K562 (cell line): Measurements from ENCODE around the gene WDR54. TPM values are rescaled to one million over a fixed set of nuclear protein-coding genes. Genes with fewer than 3 reads are reported as not detected.
A peak's percentile ranks its signal among the peaks of the same experiment; 100 is the strongest.

ENCODE experiments used
- CCAR2 ChIP-seq: fragments of 200-400 bp; formaldehyde crosslinking; IDR thresholded peaks from 2 replicates; pipeline ENCODE4 v1.6.1; 2017; ENCODE audit warnings: mild to moderate bottlenecking, low read depth, low read length
- CEBPB ChIP-seq: fragments of 450-650 bp; IDR thresholded peaks from 2 replicates; pipeline ENCODE4 v1.6.1; 2016; ENCODE audit warnings: missing genetic modification characterization, missing compliant biosample characterization
- MXI1 ChIP-seq: IDR thresholded peaks from 2 replicates; pipeline ENCODE4 v1.6.1; 2011; ENCODE audit warnings: low read depth, mild to moderate bottlenecking, improper control_type of control experiment, low read length
- SIN3A ChIP-seq, 2 experiments: fragments of 150-350 bp in 1 of 2; IDR thresholded peaks; 2 replicates each; pipeline ENCODE4 v1.6.1; 2011 to 2016; ENCODE audit warnings: borderline replicate concordance in 2 of 2, low read depth in 2 of 2, low read length in 2 of 2, mild to moderate bottlenecking in 2 of 2, moderate library complexity in 2 of 2; ENCODE audit not compliant: control insufficient read depth in 1 of 2
- SREBF1 ChIP-seq: fragments of 150-350 bp; IDR thresholded peaks from 2 replicates; pipeline ENCODE4 v1.6.1; 2014; ENCODE audit warnings: antibody characterized with exemption, low read depth, low read length, borderline replicate concordance
- USF1 ChIP-seq: sonication (generic); formaldehyde crosslinking; IDR thresholded peaks from 2 replicates; pipeline ENCODE4 v1.9.0; 2022; ENCODE audit warnings: mild to moderate bottlenecking, missing genetic modification reagents
- ZC3H11A ChIP-seq: IDR thresholded peaks from 2 replicates; pipeline ENCODE4 v1.6.1; 2012; ENCODE audit warnings: low read depth, low read length, improper control_type of control experiment
- ZFP30 ChIP-seq: fragments of 250-450 bp; sonication (Bioruptor Pico); IDR thresholded peaks from 2 replicates; pipeline ENCODE4 v1.8.0; 2022; ENCODE audit warnings: moderate library complexity, mild to moderate bottlenecking, inconsistent platforms, borderline replicate concordance
- polyA plus RNA-seq, 8 experiments: library from polyadenylated mRNA; depleted of rRNA in 4 of 8; stranded (reverse) in 5 of 8; unstranded in 3 of 8; fragments of >200 nt; fragmentation: Nextera tagmentation in 2 of 8; fragmentation: Illumina TruSeq in 1 of 8; extraction: Ambion mirVana in 2 of 8; extraction: Trizol in 1 of 8; gene quantifications; 2 replicates each; pipeline versions ENCODE4 v1.2.1 to v1.2.3, GENCODE V29; 2011 to 2014; ENCODE audit warnings: inconsistent platforms in 1 of 8, missing spikeins in 1 of 8
- total RNA-seq, 7 experiments: library from RNA; depleted of rRNA in 6 of 7; stranded (reverse); fragments of >200 nt in 6 of 7; fragmentation: Illumina TruSeq in 2 of 7; extraction: Trizol in 2 of 7; gene quantifications; 2 replicates each; pipeline versions ENCODE4 v1.2.1 to v1.2.3, GENCODE V29; 2011 to 2021; ENCODE audit warnings: low replicate concordance in 1 of 7
- TF ChIP-seq, protein P1 (sequence below), 2 experiments: fragments of 450-650 bp; formaldehyde crosslinking in 1 of 2; IDR thresholded peaks; 2 replicates each; pipeline versions ENCODE4 v1.4.0 to v1.6.1; 2014 to 2020; ENCODE audit warnings: mild to moderate bottlenecking in 2 of 2, borderline replicate concordance in 1 of 2, low read depth in 1 of 2
- TF ChIP-seq, protein P2 (sequence below): fragments of 250-450 bp; sonication (Bioruptor Pico); IDR thresholded peaks from 2 replicates; pipeline ENCODE4 v1.5.0; 2020; ENCODE audit warnings: mild to moderate bottlenecking

WDR54 gene
- total and polyA plus RNA-seq, 9 of the 15 experiments (the other 6 are each of a cell fraction or from before 2014, with no cell fraction given) = 5.2 to 15.2 (median 7.4) TPM

DNA sequence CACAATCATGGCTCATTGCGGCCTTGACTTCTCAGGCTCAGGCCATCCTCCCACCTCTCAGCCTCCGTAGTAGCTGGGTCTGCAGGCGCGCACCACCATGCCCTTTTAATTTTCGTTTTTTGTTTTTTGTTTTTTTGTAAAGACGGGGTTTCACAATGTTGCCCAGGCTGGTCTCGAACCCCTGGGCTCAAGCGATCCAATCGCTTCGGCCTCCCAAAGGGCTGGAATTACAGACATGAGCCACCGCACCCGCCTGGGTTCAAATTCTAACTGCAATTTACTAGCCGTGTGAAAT lies 29.1 kb upstream of the WDR54 start (continued):
- TF ChIP-seq, protein P1, sequence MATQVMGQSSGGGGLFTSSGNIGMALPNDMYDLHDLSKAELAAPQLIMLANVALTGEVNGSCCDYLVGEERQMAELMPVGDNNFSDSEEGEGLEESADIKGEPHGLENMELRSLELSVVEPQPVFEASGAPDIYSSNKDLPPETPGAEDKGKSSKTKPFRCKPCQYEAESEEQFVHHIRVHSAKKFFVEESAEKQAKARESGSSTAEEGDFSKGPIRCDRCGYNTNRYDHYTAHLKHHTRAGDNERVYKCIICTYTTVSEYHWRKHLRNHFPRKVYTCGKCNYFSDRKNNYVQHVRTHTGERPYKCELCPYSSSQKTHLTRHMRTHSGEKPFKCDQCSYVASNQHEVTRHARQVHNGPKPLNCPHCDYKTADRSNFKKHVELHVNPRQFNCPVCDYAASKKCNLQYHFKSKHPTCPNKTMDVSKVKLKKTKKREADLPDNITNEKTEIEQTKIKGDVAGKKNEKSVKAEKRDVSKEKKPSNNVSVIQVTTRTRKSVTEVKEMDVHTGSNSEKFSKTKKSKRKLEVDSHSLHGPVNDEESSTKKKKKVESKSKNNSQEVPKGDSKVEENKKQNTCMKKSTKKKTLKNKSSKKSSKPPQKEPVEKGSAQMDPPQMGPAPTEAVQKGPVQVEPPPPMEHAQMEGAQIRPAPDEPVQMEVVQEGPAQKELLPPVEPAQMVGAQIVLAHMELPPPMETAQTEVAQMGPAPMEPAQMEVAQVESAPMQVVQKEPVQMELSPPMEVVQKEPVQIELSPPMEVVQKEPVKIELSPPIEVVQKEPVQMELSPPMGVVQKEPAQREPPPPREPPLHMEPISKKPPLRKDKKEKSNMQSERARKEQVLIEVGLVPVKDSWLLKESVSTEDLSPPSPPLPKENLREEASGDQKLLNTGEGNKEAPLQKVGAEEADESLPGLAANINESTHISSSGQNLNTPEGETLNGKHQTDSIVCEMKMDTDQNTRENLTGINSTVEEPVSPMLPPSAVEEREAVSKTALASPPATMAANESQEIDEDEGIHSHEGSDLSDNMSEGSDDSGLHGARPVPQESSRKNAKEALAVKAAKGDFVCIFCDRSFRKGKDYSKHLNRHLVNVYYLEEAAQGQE (IDR thresholded peaks at IDR 0.05; ENCODE audit: borderline replicate concordance) = no peak
- TF ChIP-seq, protein P1 (CRISPR knock-in tag; IDR thresholded peaks at IDR 0.05; ENCODE audit: low read depth) = no peak
- TF ChIP-seq ZFP30 (CRISPR knock-in tag) (no peak), ZC3H11A (no peak), SREBF1 (no peak), USF1 (CRISPR knock-in tag) (no peak), CCAR2 (no peak), MXI1 (no peak), CEBPB (tag) (peak; percentile 86), SIN3A (IDR thresholded peaks at IDR 0.05; ENCODE audit: borderline replicate concordance in 2 of 2, control insufficient read depth in 1 of 2, low read depth in 2 of 2, low read length in 2 of 2) (no peak)
- TF ChIP-seq, protein P2, sequence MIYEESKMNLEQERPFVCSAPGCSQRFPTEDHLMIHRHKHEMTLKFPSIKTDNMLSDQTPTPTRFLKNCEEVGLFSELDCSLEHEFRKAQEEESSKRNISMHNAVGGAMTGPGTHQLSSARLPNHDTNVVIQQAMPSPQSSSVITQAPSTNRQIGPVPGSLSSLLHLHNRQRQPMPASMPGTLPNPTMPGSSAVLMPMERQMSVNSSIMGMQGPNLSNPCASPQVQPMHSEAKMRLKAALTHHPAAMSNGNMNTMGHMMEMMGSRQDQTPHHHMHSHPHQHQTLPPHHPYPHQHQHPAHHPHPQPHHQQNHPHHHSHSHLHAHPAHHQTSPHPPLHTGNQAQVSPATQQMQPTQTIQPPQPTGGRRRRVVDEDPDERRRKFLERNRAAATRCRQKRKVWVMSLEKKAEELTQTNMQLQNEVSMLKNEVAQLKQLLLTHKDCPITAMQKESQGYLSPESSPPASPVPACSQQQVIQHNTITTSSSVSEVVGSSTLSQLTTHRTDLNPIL = no peak
